ACC112 (cell line): ENCODE results near the gene APC2.

ENCODE experiments used
- H2AFZ ChIP-seq: fragments of 200-600 bp; sonication (generic); one replicate; pipeline ENCODE4 v1.6.0; 2017; ENCODE audit warnings: antibody characterized with exemption, low read length; ENCODE audit not compliant: unreplicated experiment
- H3K27ac ChIP-seq: fragments of 200-600 bp; sonication (generic); 2 replicates; pipeline ENCODE4 v1.5.1; 2014; ENCODE audit warnings: low read depth, mild to moderate bottlenecking, antibody characterized with exemption, low read length, moderate library complexity
- H3K27me3 ChIP-seq: fragments of 200-600 bp; sonication (generic); 2 replicates; pipeline ENCODE4 v1.6.1; 2014; ENCODE audit warnings: mild to moderate bottlenecking, antibody characterized with exemption, low read length, moderate library complexity, mixed read lengths; ENCODE audit not compliant: insufficient read depth
- H3K36me3 ChIP-seq: fragments of 200-600 bp; sonication (generic); 2 replicates; pipeline ENCODE4 v1.6.1; 2016; ENCODE audit warnings: mild to moderate bottlenecking, antibody characterized with exemption, low read length, moderate library complexity, mixed read lengths; ENCODE audit not compliant: insufficient read depth
- H3K4me1 ChIP-seq: fragments of 200-600 bp; sonication (generic); one replicate; pipeline ENCODE4 v1.6.1; 2016; ENCODE audit warnings: low read length, mixed read lengths; ENCODE audit not compliant: insufficient read depth, unreplicated experiment, control insufficient read depth
- H3K4me3 ChIP-seq: fragments of 200-600 bp; sonication (generic); 2 replicates; pipeline ENCODE4 v1.5.1; 2014; ENCODE audit warnings: mild to moderate bottlenecking, low read depth, low read length
- H3K79me2 ChIP-seq: fragments of 200-600 bp; sonication (generic); one replicate; pipeline ENCODE4 v1.6.0; 2016; ENCODE audit warnings: low read length; ENCODE audit not compliant: control insufficient read depth, unreplicated experiment, insufficient read depth

Gene APC2

DNA sequence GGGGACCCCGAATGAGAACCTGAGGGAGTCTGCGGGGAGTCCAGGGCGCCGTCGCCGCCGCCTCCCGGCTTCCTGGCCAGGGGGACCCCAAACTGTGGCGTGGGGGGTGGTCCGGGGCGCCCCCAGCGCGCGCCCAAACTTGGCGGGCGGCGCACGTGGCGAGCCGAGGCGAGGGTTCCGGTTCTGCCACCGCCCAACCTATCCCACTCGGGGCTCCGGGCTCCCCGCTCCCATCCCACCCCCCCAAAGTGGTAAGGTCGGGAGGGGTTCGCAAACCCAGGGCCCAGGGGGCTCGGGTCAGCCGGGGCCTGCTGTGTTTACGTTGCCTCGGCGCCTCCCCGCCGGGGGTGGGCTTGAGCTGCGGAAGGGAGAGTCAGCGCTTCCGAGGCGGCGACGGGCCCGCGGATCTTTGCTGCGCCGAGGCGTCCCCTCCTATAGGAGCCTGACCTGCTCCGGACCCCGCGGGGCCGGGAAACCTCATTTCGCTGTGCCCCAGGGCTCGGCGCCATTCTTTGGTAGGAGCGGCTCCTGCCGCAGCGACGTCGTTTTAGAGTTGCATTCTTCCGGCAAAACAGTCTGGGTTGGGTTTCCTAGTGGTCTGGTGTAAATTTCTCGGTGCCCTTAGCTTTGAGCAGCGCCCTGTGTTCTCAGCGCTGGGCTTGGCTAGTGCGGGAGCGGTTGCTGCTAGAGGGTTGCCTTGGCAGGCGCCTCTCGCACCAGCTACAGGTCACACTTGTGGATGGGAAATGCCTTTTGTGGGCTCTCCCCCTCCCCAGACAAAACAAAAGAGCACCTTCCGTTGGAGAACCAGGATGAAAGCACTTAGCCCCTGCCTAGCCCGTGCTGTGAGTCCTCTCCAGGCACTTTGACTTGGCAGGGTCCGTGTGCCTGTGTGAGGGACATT is 41.4 kb upstream of the APC2 start:
- Histone ChIP-seq H2AFZ (peak overlapping the region; percentile 6), H3K4me1 (peaks cover 28% of the 10 kb centered on the region), H3K27me3 (no peaks in the 10 kb centered on the region), H3K36me3 (no peaks in the 10 kb centered on the region), H3K79me2 (peaks cover 58% of the 10 kb centered on the region), H3K4me3 (peak overlapping the region; percentile 96), H3K27ac (peak overlapping the region; percentile 88)

DNA sequence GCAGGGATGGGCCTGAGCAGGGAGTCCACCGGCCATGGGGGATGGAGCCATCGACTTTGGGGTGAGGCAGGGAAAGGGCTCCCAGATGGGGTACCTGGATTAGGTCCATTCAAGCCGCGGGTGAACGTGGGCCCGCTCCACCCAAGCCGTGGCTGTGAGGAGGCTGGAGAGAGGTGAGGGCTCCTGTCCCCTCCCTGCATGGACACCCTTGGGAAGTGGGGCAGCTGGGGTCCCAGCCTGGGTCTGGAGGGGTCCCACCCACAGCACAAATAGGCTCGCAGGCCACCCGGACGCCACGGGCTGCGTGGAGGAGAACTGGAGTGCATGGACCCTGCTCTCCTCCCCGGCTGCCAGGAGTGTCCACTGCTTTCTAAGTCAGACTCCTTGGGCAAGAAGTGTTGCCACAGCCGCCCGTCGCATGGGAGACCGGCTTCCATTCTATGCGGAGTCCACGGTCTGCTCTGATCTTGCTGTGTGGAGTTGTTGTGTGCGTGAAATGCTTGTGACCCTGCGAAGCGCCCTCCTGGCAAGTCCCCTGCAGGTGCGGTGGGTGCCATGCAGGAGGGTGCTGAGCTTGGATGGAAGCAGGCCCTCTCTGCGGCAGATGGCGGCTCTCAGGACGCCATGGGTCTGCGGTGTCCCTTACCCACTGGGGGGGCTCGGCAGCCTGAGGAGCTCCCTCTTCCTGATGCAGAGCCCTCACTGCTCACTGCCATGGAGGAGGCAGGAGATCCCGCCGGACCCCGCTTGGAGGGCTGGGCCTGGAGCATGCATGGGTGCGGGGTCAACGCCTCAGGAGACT is 40.5 kb upstream of the APC2 start:
- Histone ChIP-seq H3K27ac (peak overlapping the region; percentile 88), H3K4me3 (peak overlapping the region; percentile 96), H2AFZ (no peak overlapping the region), H3K36me3 (no peaks in the 10 kb centered on the region), H3K4me1 (peaks cover 28% of the 10 kb centered on the region), H3K27me3 (no peaks in the 10 kb centered on the region), H3K79me2 (peaks cover 66% of the 10 kb centered on the region)

DNA sequence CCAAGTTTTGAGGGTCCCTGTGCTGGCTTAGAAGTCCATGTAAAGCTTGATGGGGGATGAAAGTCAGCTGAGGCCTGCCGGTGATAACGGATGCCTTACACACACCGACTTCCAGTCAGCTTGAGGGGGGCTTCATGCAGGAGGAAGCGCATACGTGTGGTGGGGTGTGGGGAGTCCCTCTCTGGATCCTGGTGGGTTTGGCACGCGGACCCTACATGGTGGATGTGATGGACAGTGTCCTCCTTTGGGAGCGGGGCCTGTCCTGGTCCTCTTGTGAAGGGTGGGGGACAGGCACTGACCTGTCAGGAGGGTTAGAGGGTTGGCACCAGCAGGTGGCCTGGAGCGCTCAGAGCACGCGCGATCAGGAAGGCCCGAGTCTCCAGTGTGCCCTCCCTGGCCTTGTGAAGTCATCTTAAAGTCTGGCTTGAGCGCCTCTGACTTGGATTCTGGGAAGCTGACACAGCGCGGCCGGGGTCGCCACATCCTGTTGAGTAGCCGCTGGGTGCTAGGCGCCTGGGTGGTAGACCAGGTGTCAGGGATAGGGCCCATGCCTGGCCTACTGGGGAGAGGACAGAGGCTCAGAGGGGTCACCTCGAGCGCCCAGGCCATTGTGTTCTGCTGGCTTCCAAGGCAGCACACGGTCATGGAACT is 39.7 kb upstream of the APC2 start:
- H3K79me2 ChIP-seq: peaks cover 71% of the 10 kb centered on the region
- H3K27me3 ChIP-seq: no peaks in the 10 kb centered on the region
- no peak overlapping the region for H3K27ac ChIP-seq
- H3K4me3 ChIP-seq: peak overlapping the region; percentile 96; the same call in 1 of the 2 replicates
- H3K4me1 ChIP-seq: peaks cover 33% of the 10 kb centered on the region
- no peaks in the 10 kb centered on the region for H3K36me3 ChIP-seq
- H2AFZ ChIP-seq: no peak overlapping the region

DNA sequence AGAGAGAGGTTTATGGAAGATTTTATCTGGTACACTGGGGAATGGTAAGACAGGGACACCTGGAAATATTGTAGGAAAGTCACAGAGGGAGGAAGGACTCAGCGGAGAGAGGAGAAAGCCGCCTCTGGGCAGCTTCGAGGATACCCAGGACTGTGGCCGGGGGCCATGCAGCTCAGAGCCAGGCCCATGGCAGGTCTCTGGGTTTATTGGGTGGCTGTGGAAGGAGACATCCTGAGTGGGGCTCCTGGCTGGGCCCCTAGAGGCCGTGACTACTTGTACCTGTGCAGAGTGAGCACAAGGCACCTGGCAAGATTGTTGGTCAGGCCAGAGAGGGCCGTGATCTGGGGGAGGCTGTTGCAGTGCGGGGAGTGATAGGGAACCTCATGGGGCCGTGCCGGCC is 39.1 kb upstream of the APC2 start:
- peaks cover 74% of the 10 kb centered on the region for H3K79me2 ChIP-seq
- no peak overlapping the region for H2AFZ ChIP-seq
- H3K27me3 ChIP-seq: no peaks in the 10 kb centered on the region
- H3K27ac ChIP-seq: no peak overlapping the region
- no peaks in the 10 kb centered on the region for H3K36me3 ChIP-seq
- H3K4me1 ChIP-seq: peaks cover 36% of the 10 kb centered on the region
- H3K4me3 ChIP-seq: no peak overlapping the region

DNA sequence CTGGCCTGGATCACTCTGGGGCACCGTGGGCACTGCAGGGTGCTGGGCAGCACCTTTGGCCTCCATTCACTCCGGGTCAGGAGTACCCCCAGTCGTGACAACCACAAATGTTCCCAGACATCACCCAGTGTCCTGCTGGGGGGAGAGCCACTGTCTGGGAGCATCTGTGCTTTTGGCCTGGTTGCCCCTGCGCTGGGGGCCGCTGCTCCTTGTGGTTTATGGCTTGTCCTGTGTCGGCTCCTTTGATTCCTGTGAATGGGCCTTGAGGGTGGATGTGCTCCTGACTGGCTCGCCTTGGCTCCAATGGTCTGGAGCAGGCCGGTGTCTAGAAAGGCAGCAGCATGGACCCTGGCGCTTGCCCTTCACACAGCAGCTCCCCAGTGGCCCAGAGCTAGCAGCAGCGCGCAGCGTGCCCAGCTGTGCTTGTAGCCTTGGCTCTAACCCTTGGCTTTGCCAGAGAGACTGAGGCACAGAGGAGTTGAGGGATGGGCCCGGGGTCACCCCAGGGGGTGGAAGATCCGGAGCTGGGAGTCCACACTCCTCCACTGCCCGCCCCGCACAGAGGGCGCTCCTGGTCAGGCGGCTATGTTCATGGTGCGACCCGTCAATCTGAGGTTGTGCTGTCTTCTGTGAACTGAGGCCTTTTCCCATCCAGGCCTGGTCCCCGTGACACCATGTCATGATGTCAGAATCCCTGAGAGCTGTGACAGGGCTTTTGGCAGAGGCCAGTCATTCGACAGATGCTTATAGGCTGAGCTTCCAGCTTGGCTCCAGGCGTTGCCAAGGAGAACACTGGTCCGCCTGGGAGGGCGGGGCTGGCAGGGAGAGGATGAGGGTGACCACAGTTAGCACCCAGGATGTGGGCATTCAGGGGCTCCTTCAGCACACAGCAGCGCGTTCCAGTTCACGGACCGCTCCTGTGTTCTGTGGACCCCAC is 38.4 kb upstream of the APC2 start:
- Histone ChIP-seq H3K79me2 (peaks cover 81% of the 10 kb centered on the region), H2AFZ (no peak overlapping the region), H3K27me3 (no peaks in the 10 kb centered on the region), H3K27ac (no peak overlapping the region), H3K4me3 (no peak overlapping the region), H3K36me3 (no peaks in the 10 kb centered on the region), H3K4me1 (peaks cover 43% of the 10 kb centered on the region)

DNA sequence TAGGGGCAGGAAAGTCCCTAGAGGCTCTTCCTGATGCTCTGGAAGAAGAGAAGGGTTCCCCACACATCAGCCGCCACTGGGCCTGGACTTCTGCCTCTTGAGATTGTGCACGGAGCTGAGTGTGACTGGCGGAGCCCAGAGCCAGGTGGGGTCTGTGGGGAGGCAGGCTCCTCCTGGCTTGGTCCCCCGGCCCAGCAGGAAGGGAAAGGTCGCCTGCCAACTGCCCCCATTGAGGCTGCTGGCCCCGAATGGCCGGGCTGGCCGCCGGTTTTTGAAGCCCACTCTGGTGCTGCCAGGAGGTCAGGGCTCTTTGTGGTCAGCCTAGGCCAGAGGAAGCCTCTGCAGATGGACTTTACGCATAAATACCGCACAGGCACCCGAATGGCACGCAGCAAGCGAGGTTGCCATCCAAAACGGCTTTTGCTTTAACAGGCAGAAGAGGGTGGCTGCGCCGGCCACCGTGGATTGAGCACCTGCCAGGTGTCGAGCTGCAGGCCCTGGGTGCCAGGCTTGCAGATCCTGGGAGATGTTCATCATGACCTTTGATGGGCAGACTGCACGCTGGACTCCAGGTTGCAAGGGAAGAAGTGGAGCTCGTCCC is 37.5 kb upstream of the APC2 start:
- H3K36me3 ChIP-seq: no peaks in the 10 kb centered on the region
- no peak overlapping the region for H3K27ac ChIP-seq
- peaks cover 90% of the 10 kb centered on the region for H3K79me2 ChIP-seq
- H3K4me3 ChIP-seq: no peak overlapping the region
- H3K4me1 ChIP-seq: peaks cover 45% of the 10 kb centered on the region
- H3K27me3 ChIP-seq: no peaks in the 10 kb centered on the region
- H2AFZ ChIP-seq: no peak overlapping the region

DNA sequence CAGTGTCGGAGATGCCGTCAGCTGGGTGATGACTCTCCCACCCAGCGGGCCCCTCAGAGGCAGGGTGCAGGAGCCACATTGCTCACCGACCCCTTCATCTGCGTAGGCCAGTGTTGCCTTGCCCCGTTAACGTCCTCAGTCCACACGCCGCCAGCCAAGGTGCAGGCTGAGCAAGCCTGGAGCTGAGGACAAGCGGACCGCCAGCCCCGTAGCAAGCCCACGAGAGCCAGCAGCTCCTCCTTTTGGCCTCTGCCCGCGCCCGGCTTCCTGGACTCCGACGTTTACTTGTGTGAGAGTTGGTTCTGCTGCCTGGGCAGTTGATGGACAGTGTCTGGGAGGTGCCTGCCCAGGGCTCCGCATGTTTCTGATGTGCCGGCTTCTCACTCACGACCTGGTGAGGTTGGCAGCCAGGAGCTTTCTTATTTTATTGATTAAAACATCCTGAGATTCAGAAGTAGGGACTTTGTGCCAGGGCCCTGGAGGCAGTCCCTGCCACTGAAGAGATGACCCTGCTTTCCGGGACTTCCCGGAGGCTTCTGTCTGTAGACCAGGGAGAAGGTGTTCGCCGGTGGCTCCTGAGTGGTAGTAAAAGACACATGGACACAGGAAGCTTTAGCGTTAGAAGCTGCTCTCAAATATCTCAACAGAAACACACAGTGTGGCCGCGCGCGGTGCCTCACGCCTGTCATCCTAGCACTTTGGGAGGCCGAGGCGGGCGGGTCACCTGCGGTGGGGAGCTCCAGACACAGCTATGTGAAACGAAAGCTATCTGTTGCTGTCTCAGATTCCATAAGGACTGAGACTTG is 36.7 kb upstream of the APC2 start:
- H3K36me3 ChIP-seq: no peaks in the 10 kb centered on the region
- H3K27ac ChIP-seq: 0 out of 2 replicates have a peak overlapping the region, but pooled peaks have one; percentile 16
- peaks cover 93% of the 10 kb centered on the region for H3K79me2 ChIP-seq
- no peak overlapping the region for H2AFZ ChIP-seq
- no peak overlapping the region for H3K4me3 ChIP-seq
- peaks cover 45% of the 10 kb centered on the region for H3K4me1 ChIP-seq
- H3K27me3 ChIP-seq: no peaks in the 10 kb centered on the region

DNA sequence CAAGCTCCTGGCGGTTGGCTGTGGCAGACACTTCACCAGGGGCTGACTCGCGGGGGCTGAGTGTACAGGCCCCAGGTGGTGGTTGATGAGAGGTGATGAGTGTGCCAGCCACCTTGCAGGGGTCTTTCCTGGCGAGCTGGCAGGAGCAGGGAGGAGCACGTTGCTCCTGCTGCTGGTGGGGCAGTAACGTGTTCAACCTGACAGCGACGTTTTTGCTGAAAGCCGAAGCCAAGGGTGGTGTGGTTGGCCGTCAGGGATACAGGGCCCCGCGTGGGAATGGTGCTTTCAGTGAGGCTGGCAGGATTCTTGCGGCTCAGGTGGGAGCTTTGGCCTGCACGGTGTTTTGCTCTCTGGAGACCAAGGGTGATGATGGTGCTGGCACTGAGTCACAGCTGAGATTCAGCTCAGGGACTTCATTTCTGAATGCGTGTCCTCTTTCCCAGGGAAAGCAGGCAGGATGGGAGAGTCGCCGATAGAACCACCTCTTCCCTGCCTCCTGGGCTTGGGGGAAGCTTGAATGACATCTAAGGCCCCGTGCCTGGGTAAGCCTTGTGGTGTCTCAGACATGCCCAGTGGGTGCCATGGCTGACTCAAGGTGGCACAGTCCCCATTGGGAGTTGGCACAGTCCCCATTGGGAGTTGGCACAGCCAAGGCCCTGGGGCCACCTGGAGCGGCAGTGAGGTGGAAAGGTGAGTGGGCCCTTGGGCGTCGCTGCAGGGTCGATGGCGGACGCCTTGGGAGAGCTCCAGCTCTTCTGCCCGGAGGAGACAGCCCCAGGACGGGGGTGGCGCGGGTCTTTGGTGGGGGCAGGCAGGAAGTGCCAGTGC is 33.7 kb upstream of the APC2 start:
- peak overlapping the region; percentile 35 for H3K4me3 ChIP-seq
- no peaks in the 10 kb centered on the region for H3K36me3 ChIP-seq
- no peak overlapping the region for H2AFZ ChIP-seq
- H3K79me2 ChIP-seq: peaks cover 85% of the 10 kb centered on the region
- peak overlapping the region; percentile 93 for H3K27ac ChIP-seq
- peaks cover 26% of the 10 kb centered on the region for H3K4me1 ChIP-seq
- H3K27me3 ChIP-seq: no peaks in the 10 kb centered on the region
